Right kidney (tissue), 1 donor: ENCODE measurements around the gene WAC.
"Not testable (repeated sequence)": the region's sequence is repeated elsewhere in the genome, so short reads cannot be mapped to it uniquely, and the experiment has no call there.

Experiments
- DNase-seq: peaks from one replicate; pipeline ENCODE4 v3.0.0-alpha.2; 2016

Gene WAC

GRCh38 chr10:28564905-28565304, 32.0 kb downstream of the WAC start:
- no peak for DNase-seq

DNA sequence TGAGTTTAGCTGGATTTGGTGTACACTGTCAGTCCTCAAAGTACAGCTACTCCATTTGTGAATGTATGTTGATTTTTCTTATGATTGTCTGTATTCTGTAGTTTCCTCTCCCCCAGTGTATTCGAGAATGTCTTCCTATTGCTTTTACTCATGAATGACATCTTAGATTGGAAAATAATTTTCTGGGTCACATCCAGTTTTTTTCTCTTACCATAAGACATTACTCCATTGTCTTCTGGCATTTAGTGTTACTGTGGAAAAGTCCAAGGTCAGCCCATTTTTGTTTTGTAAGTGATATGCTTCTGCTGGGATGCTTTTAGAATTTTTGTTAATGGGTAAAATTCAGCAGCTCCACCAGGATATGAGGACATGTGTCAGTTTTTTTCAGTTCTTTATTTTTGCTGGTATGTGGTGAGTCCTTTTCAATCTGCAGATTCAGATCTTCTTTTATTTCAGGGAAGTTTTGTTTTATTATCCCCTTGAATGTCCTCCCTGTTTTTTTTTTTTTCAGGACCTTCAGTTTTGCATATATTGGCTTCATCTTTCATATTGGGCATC, 33.6 kb downstream of the WAC start:
- DNase-seq: no peak

DNA sequence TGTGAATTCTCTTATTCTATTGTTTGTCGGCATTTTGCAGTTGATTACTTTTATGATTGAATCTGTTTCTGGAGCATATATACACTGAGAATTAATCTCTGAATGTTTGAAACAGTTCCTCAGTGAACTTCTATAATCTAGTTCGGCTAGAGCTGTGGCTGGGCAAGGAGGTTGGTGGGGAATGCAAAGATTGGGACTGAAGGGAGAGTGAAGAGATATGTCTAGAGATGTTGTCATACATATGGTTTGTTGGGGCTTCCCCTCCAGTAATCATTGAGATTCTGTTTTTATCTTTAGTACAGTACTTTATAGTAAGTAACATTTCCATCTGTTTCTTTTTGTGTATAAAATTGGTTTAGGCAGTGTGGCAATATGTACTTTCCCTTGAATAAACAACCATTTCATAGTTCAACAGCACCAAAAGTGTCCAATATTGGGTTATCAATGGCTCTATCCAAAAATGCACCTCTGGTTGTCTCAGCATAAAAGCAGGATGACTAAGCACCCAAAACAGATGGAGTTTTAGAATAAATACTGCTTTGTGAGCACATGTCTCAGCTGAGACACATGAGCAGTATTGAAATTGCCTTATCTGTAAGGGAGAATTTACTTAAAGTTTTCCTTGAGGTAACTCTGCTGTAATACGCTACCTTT, 36.7 kb downstream of the WAC start:
- no peak for DNase-seq

DNA sequence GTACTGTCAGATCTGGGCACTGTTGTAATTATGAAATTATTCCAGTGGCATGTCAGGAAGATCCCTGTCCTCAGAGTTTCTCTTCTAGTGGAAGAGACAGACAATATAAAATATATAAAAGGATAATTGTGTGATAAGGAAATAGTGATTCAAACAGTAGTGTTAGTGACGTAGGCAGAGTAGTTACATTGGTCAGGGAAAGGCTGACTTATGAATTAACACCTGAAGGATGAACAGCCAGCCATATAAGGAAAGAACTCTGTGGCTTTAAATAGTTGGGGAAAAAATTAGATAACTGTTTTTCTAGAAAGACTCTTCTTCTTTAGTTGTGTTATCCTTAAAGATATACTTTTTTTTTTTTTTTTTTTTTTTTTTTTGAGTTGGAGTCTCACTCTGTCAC, 37.7 kb downstream of the WAC start:
- DNase-seq: no peak

DNA sequence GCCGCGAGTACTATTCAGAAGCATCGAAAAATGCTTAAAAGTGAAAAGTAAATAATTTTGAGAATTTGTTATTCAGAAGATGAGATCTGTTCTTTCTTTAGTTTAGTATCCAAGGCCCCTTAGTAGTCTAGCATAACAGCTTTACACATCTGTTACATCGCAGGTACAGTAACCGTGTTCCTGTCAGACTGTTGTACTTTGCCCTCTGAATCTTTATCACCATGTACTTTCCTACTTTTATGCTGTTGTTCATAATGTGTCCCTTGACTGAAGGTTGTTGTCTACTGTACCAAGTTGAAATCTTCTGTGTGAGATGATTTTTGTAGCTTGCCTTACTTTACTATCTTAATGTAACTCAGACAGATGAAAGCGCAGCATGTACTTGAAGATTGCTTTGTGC, 38.3 kb downstream of the WAC start:
- no peak for DNase-seq

GRCh38 chr10:28574214-28574613, 41.3 kb downstream of the WAC start:
- not testable (repeated sequence) for DNase-seq

DNA sequence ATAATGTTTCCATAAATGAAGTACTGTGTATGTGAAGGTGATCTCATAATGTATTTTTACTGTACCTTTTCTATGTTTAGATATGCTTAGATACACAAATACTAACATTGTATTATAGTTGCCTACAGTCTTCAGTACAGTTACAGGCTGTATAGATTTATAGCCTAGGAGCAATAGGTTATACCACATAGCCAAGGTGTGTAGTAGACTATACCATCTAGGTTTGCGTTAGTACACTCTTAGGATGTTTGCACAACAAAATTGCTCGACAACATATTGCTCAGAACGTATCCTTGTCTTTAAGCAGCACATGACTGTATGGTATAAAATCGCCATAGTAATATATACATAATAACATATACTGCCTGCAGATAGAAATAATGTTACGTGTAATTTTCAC, 42.9 kb downstream of the WAC start:
- no peak for DNase-seq

GRCh38 chr10:28577506-28577905, 44.6 kb downstream of the WAC start:
- no peak for DNase-seq

GRCh38 chr10:28578454-28578853, 45.5 kb downstream of the WAC start:
- DNase-seq: no peak

DNA sequence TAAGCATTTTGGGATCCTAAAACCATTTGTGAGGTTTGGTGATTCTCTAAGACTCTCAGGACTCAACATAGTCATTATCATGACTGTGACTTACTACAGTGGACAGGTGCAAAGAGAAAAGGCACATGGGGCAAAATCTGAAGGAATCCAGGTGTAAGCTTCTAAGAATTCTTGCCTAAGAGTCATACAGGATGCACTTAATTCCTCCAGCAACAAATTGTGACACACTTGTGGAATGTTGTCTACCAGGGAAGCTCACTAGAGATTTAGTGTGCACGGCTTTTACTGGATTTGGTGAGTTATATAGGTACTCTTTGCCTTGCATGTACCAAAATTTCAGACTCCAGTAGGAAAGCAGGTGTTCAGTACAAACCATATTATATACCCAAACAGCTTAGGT, 47.9 kb downstream of the WAC start:
- no peak for DNase-seq

GRCh38 chr10:28581916-28582315, 49.0 kb downstream of the WAC start:
- DNase-seq: no peak

GRCh38 chr10:28585076-28585475, 52.2 kb downstream of the WAC start:
- DNase-seq: no peak

GRCh38 chr10:28586176-28586575, 53.3 kb downstream of the WAC start:
- DNase-seq: no peak

DNA sequence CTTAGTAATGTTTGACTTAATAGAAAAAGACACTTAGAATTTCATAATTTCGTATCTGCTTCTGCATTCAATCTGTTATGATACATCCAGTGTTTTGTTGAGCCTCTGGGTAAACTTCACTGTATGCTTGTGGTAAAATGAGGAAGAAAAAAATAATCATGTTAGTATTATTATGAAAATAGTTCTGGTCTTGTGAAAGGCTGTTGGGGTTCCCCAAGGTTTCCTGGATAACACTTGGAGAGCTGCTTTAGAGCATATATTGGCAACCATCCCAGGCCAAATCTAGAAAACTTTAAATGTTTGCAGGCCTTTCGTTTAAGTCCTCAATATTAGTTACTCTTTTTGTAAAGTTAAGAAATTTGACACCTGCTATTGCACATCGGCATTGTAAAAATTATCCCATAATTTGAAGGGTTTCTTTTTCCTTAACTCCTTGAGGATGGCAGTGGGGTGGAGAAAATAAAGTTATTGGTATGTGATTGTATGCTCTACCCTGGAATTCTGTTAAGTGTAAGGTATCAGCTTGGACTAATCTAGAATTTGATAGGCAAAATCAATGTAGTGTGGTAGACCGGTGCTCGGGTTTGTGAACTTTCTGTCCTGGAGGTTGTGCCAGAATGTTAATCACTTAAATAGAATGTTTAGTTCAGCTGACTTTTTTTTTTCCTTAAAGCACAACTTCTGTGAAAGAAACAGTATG, 54.5 kb downstream of the WAC start:
- no peak for DNase-seq

DNA sequence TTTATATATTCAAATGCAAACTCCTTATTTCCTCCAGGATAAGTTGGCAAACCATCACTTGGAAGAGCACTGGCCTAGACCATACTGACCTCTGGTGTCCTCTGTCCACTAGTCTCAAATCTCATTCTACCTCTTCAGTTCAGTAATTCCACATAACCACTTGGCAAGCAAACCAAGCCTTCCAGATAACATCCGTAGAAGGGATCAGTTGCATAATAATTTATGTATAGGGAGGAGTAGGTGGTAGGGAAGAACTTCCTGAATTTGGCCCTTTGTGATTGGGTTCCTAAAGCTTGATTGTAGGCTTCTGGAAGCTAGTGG, 55.0 kb downstream of the WAC start:
- no peak for DNase-seq

GRCh38 chr10:28592953-28593352, 60.0 kb downstream of the WAC start:
- no peak for DNase-seq

- DNase-seq: no peak
These were observed 60.9 kb downstream of the WAC start for GRCh38 chr10:28593811-28594210.

GRCh38 chr10:28594406-28594805, 61.5 kb downstream of the WAC start:
- DNase-seq: no peak

DNA sequence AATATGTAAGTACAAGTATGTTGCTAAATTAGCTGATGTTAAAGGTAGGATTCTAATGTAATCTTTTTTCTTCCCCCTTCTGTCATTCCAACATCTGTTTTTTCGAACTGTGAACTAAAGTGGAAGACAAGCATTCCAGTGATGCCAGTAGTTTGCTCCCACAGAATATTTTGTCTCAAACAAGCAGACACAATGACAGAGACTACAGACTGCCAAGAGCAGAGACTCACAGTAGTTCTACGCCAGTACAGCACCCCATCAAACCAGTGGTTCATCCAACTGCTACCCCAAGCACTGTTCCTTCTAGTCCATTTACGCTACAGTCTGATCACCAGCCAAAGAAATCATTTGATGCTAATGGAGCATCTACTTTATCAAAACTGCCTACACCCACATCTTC, 62.7 kb downstream of the WAC start:
- no peak for DNase-seq

DNA sequence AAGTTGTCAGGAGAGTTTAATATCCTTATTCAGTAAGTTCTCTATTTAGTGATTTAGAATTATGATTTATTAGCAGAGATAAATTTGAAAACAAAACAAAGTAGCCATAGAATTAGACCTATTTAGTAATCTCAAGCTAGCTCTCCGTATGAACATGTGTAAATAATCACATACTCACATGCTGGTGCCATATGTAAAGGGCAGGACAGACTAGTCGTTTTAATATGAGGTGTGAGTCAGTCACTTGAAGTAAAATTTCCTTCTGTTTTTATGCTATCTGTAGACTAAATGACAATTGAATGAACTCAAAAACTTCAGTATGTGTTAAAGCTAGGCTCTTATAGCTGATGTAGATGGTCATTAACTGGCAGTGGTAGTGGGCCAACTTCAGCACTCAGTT, 67.1 kb downstream of the WAC start:
- DNase-seq: no peak

DNA sequence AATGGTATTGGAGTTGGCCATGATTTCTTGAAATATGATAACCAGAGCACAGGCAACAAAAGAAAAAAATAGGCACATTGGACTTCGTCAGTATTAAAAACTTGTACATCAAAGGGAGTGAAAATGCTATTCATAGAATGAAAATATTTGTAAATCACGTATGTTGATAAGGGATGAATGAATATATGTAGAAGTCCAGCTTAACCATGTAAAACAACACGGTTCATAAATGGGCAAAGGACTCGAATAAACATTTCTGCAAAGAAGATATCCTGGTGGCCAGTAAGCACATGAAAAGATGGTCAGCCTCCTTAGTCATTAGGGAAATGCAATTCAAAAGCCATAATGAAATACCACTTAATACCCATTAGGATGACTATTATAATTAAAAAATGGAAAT, 68.1 kb downstream of the WAC start:
- DNase-seq: no peak

DNA sequence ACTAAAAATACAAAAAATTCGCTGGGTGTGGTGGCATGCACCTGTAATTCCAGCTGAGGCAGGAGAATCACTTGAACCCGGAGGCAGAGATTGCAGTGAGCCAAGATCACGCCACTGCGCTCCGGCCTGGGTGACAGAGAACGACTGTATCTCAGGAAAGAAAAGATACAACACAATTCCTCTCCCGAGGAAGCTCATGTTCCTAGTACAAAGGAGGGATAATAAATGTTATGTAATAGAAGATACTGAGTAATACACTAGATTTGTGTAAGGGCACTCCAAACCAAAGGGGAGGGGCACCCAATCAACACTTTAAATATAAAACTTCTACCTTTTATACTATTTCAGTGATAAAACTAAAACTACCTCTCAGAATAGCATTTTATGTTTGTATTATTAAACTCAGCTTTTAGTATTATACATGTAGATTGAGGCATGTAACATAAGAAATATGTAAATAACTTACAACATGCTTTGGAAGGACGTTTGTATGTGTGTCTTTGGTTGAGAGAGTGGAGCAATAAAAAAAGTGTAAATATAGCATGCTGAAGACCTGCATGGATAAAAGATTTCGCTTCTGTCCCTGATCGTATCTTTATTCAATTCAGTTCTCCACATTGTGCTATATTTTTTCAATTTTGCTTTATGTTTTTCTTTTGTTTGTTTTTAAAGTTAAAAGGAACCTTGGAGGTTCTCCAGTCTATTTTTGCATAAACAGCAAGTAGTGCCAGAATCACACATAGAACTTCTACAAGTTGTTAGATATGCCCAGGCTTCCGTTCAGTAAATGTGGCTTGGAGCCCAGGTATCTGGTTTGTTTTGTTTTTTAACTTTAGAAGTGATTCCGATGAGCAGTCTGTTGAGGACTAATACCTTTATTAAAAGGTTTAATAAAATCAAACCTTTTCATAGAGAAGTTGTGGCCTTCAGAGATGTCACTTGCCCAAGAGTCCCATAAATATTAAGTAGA, 71.9 kb downstream of the WAC start:
- DNase-seq: no peak

GRCh38 chr10:28606568-28606967, 73.7 kb downstream of the WAC start:
- DNase-seq: no peak
